K562 (cell line): ENCODE results near the gene ZDHHC19. TPM values are rescaled to one million over a fixed set of nuclear protein-coding genes. Genes with fewer than 3 reads are reported as not detected.

Experiments used
- ATAC-seq: fragments of 200-7000 bp; cut with Tn5 transposase; 3 replicates; pipeline ENCODE4 v1.9.1; 2020; ENCODE audit warnings: moderate library complexity
- BruUV-seq: library from RNA; stranded (reverse); fragments of 400-500 nt; replicated peaks from 2 replicates; lab custom pipeline; 2021; lab: Mats Ljungman, UMichigan
- CTCF ChIA-PET: fragments of 300-600 bp; formaldehyde crosslinking; extraction: SDS; loops from one replicate; lab custom pipeline; 2021; ENCODE audit warnings: low intra/inter-chr PET ratio; lab: Yijun Ruan, JAX
- POLR2A ChIA-PET: fragments of 300-600, 350-650 bp; sonication (Branson Sonifier 250); formaldehyde crosslinking; extraction: SDS; loops from one replicate; lab custom pipeline; 2021; ENCODE audit warnings: antibody characterized with exemption, inconsistent platforms; lab: Yijun Ruan, JAX
- DNase-seq, 4 experiments: peaks; one replicate each; pipeline versions ENCODE4 v3.0.0 to v3.0.0-alpha.2; 2011 to 2018; ENCODE audit warnings: low spot score in 3 of 4, mixed read lengths in 3 of 4; ENCODE audit errors: extremely low read depth in 1 of 4
- FAIRE-seq: peaks from 2 replicates; lab custom pipeline; 2011; peaks lifted over from hg19 to GRCh38; lab: Jason Lieb, UNC
- H2AFZ ChIP-seq: 2 replicates; pipeline ENCODE4 v1.6.0; 2011; ENCODE audit warnings: low read depth, low read length, control low read depth, inconsistent platforms
- H3K27ac ChIP-seq: fragments of 200-600 bp; 3 replicates; pipeline ENCODE4 v1.8.0; 2011; ENCODE audit warnings: low read depth, mild to moderate bottlenecking, control low read depth, inconsistent platforms, low read length, moderate library complexity, mixed read lengths; ENCODE audit errors: extremely low read depth
- H3K27me3 ChIP-seq, 2 experiments: fragments of 300-600 bp in 1 of 2; 2 replicates in 1 of 2; 3 replicates in 1 of 2; pipeline versions ENCODE4 v1.6.0 to v1.8.0; 2011; ENCODE audit warnings: inconsistent platforms in 2 of 2, low read length in 2 of 2, mild to moderate bottlenecking in 1 of 2, mixed read lengths in 1 of 2, moderate library complexity in 1 of 2; ENCODE audit not compliant: control insufficient read depth in 2 of 2, insufficient read depth in 2 of 2
- H3K36me3 ChIP-seq: fragments of 300-600 bp; 3 replicates; pipeline ENCODE4 v1.8.0; 2011; ENCODE audit warnings: mild to moderate bottlenecking, low read length, inconsistent platforms; ENCODE audit not compliant: control insufficient read depth, insufficient read depth
- H3K4me1 ChIP-seq, 2 experiments: fragments of 200-600 bp in 1 of 2; replicated peaks in 1 of 2; 2 replicates in 1 of 2; 3 replicates in 1 of 2; pipeline versions ENCODE4 v1.5.1 to v1.8.0; 2011; ENCODE audit warnings: inconsistent platforms in 2 of 2, low read length in 2 of 2, mild to moderate bottlenecking in 1 of 2, mixed read lengths in 1 of 2, moderate library complexity in 1 of 2; ENCODE audit not compliant: control insufficient read depth in 2 of 2, insufficient read depth in 2 of 2
- H3K4me2 ChIP-seq: 2 replicates; pipeline ENCODE4 v1.6.1; 2011; ENCODE audit warnings: low read length, control low read depth, inconsistent platforms, mixed read lengths; ENCODE audit not compliant: insufficient read depth
- H3K4me3 ChIP-seq: fragments of 200-600 bp; sonication (generic), shearing (Covaris generic); 2 replicates; pipeline ENCODE4 v1.5.1; 2016; ENCODE audit warnings: control low read depth, inconsistent platforms
- H3K79me2 ChIP-seq: fragments of 200-600 bp; 3 replicates; pipeline ENCODE4 v1.8.0; 2011; ENCODE audit warnings: low read length, inconsistent platforms; ENCODE audit not compliant: control insufficient read depth, insufficient read depth
- H3K9ac ChIP-seq, 2 experiments: 2 replicates each; pipeline versions ENCODE4 v1.6.0 to v1.6.1; 2011; ENCODE audit warnings: low read depth in 2 of 2, low read length in 2 of 2, control low read depth in 1 of 2, inconsistent platforms in 1 of 2, mild to moderate bottlenecking in 1 of 2, mixed read lengths in 1 of 2; ENCODE audit not compliant: insufficient read depth in 1 of 2
- H3K9me1 ChIP-seq: one replicate; pipeline ENCODE4 v1.6.0; 2011; ENCODE audit warnings: inconsistent platforms, mild to moderate bottlenecking, low read length, moderate library complexity; ENCODE audit not compliant: control insufficient read depth, insufficient read depth
- H3K9me3 ChIP-seq: replicated peaks from 2 replicates; pipeline ENCODE4 v1.5.1; 2011; ENCODE audit warnings: low read depth, low read length, inconsistent platforms; ENCODE audit not compliant: control insufficient read depth, insufficient read depth
- H4K20me1 ChIP-seq: replicated peaks from 2 replicates; pipeline ENCODE4 v1.6.1; 2011; ENCODE audit warnings: low read length, inconsistent platforms, mixed read lengths; ENCODE audit not compliant: control insufficient read depth, insufficient read depth
- ATF7 ChIP-seq: fragments of 450-650 bp; IDR thresholded peaks from 2 replicates; pipeline ENCODE4 v1.7.1; 2014; ENCODE audit warnings: mild to moderate bottlenecking, moderate library complexity
- ELF1 ChIP-seq: fragments of 200-800 bp; sonication (Bioruptor generic); IDR thresholded peaks from 2 replicates; pipeline ENCODE4 v1.6.1; 2016; ENCODE audit warnings: missing genetic modification characterization, missing compliant biosample characterization
- ELK3 ChIP-seq: fragments of 450-650 bp; formaldehyde crosslinking; IDR thresholded peaks from 2 replicates; pipeline ENCODE4 v1.4.0; 2020; ENCODE audit warnings: mild to moderate bottlenecking
- KHSRP ChIP-seq: fragments of 450-650 bp; IDR thresholded peaks from 2 replicates; pipeline ENCODE4 v1.6.1; 2017
- SAFB ChIP-seq: fragments of 200-400 bp; formaldehyde crosslinking; IDR thresholded peaks from 2 replicates; pipeline ENCODE4 v1.6.1; 2017; ENCODE audit warnings: low read depth, low read length, borderline replicate concordance
- ZBTB7A ChIP-seq: IDR thresholded peaks from 2 replicates; pipeline ENCODE4 v1.6.1; 2011; ENCODE audit warnings: low read depth, mild to moderate bottlenecking, low read length, moderate library complexity, borderline replicate concordance; ENCODE audit not compliant: control insufficient read depth
- ZNF384 ChIP-seq: IDR thresholded peaks from 2 replicates; pipeline ENCODE4 v1.6.1; 2012; ENCODE audit warnings: low read depth, low read length, improper control_type of control experiment
- ZNF830 ChIP-seq: fragments of 250-450 bp; sonication (Bioruptor Pico); IDR thresholded peaks from 2 replicates; pipeline ENCODE4 v1.5.0; 2021; ENCODE audit warnings: mild to moderate bottlenecking
- WGBS: fragments of 100-300 bp; shearing (Covaris generic); methylation state at CpG from one replicate; pipeline ENCODE4 v1.1.6; 2016; ENCODE audit warnings: low coverage, mixed read lengths; ENCODE audit not compliant: insufficient coverage; ENCODE audit errors: missing lambda C conversion rate; 5-methylcytosine and 5-hydroxymethylcytosine counted together
- in situ Hi-C: fragments of 300-500 bp; cut with MboI; formaldehyde crosslinking; loops from 4 replicates; pipeline ENCODE4 v1.15.0; 2018; ENCODE audit warnings: inconsistent platforms, mixed read lengths
- intact Hi-C: fragments of 100-400 bp; cut with micrococcal nuclease; formaldehyde crosslinking; loops from 2 replicates; pipeline ENCODE4 v1.14.2; 2022
- polyA plus RNA-seq, 8 experiments: library from polyadenylated mRNA; depleted of rRNA in 4 of 8; stranded (reverse) in 5 of 8; unstranded in 3 of 8; fragments of >200 nt; fragmentation: Nextera tagmentation in 2 of 8; fragmentation: Illumina TruSeq in 1 of 8; extraction: Ambion mirVana in 2 of 8; extraction: Trizol in 1 of 8; gene quantifications; 2 replicates each; pipeline versions ENCODE4 v1.2.1 to v1.2.3, GENCODE V29; 2011 to 2014; ENCODE audit warnings: inconsistent platforms in 1 of 8, missing spikeins in 1 of 8
- total RNA-seq, 7 experiments: library from RNA; depleted of rRNA in 6 of 7; stranded (reverse); fragments of >200 nt in 6 of 7; fragmentation: Illumina TruSeq in 2 of 7; extraction: Trizol in 2 of 7; gene quantifications; 2 replicates each; pipeline versions ENCODE4 v1.2.1 to v1.2.3, GENCODE V29; 2011 to 2021; ENCODE audit warnings: low replicate concordance in 1 of 7

ZDHHC19 gene
- total and polyA plus RNA-seq, 9 of the 15 experiments (the other 6 are each of a cell fraction or from before 2014, with no cell fraction given): 0.40 to 5.5 (median 1.1) TPM

- H3K27ac ChIP-seq: no peak within 1 kb of the TSS
- intact Hi-C loops: no loop called here
- WGBS: 48% methylated on average over 10 of the region's 15 CpGs
- no peak within 1 kb of the TSS for H3K4me3 ChIP-seq
- no peaks in the 10 kb centered on the region for H3K36me3 ChIP-seq
- no peak within 1 kb of the TSS for H2AFZ ChIP-seq
- in situ Hi-C loops: loop anchor here (25.0 kb wide), 1 partner anchor 504 kb away; the partner anchor contains the start of gene MUC20
- DNase-seq (no peak), FAIRE-seq (no peak), ATAC-seq (no peak)
- H3K27me3 ChIP-seq: no peaks in the 10 kb centered on the region
- H3K9me1 ChIP-seq: no peaks in the 10 kb centered on the region
- peak within 1 kb of the TSS in 1 of 2 experiments; percentile 20; a peak in 1 of 4 replicates for H3K9ac ChIP-seq
- peaks cover 0 to 36% of the 10 kb centered on the region in 2 experiments; a peak in 3 of 5 replicates for H3K4me1 ChIP-seq
- ChIA-PET POLR2A (interaction anchor here (0.8 kb wide), 1 partner anchor 9 kb away, joined by 3 read pairs; no protein-coding TSS in a partner anchor), CTCF (no interaction called here)
- H4K20me1 ChIP-seq: no peaks in the 10 kb centered on the region
- H3K4me2 ChIP-seq: no peak within 1 kb of the TSS
- no peak for TF ChIP-seq KHSRP
- TF ChIP-seq ELF1 (tag): no peak
- no peak for TF ChIP-seq ELK3 (CRISPR knock-in tag)
- TF ChIP-seq SAFB: no peak
- no peak for TF ChIP-seq ZBTB7A
- TF ChIP-seq ZNF830 (CRISPR knock-in tag): no peak
- no peak for TF ChIP-seq ZNF384
- no peak for TF ChIP-seq ATF7
- H3K9me3 ChIP-seq: no peaks in the 10 kb centered on the region
- BruUV-seq: no TSS peak
- H3K79me2 ChIP-seq: no peaks in the 10 kb centered on the region
Measured at GRCh38 chr3:196216089-196216564, 4.9 kb upstream of the ZDHHC19 start, which contains the start of gene SLC51A. SLC51A (plus strand) TSS chr3:196216534; CDS start chr3:196216713, 179 bp downstream.
